PFSK-1 (cell line): ENCODE results near the gene ANXA6.

Source experiments
- FOXP2 ChIP-seq: optimal IDR thresholded peaks from 2 replicates; pipeline ENCODE3; 2011; ENCODE audit warnings: borderline replicate concordance, control low read depth, inconsistent platforms; ENCODE audit not compliant: insufficient read depth; ENCODE audit errors: extremely low read length, extremely low read depth
- POLR2AphosphoS5 ChIP-seq: IDR thresholded peaks from 2 replicates; pipeline ENCODE4 v1.6.1; 2012; ENCODE audit warnings: low read depth, mild to moderate bottlenecking, control low read depth, low read length, moderate library complexity
- REST ChIP-seq, 2 experiments: IDR thresholded peaks; 2 replicates each; pipeline versions ENCODE4 v1.6.1 to v1.8.0; 2011 to 2012; ENCODE audit warnings: low read depth in 2 of 2, low read length in 2 of 2, control low read depth in 1 of 2, inconsistent platforms in 1 of 2, mild to moderate bottlenecking in 1 of 2, moderate library complexity in 1 of 2; ENCODE audit not compliant: insufficient read depth in 1 of 2
- SIN3A ChIP-seq: IDR thresholded peaks from 2 replicates; pipeline ENCODE4 v1.6.1; 2012; ENCODE audit warnings: mild to moderate bottlenecking, low read length, moderate library complexity, borderline replicate concordance; ENCODE audit not compliant: insufficient read depth
- TAF1 ChIP-seq: IDR thresholded peaks from 2 replicates; pipeline ENCODE4 v1.6.1; 2012; ENCODE audit warnings: low read length, control low read depth, borderline replicate concordance; ENCODE audit not compliant: insufficient read depth

ANXA6 gene

GRCh38 chr5:151073280-151073679 lies 84.3 kb downstream of the ANXA6 start:
- TF ChIP-seq REST (IDR thresholded peaks at IDR 0.05; ENCODE audit: insufficient read depth in 1 of 2, low read depth in 2 of 2, low read length in 2 of 2) = no peak
- no peak for TF ChIP-seq TAF1
- no peak for TF ChIP-seq SIN3A
- no peak for TF ChIP-seq POLR2AphosphoS5
- TF ChIP-seq FOXP2 = no peak

DNA sequence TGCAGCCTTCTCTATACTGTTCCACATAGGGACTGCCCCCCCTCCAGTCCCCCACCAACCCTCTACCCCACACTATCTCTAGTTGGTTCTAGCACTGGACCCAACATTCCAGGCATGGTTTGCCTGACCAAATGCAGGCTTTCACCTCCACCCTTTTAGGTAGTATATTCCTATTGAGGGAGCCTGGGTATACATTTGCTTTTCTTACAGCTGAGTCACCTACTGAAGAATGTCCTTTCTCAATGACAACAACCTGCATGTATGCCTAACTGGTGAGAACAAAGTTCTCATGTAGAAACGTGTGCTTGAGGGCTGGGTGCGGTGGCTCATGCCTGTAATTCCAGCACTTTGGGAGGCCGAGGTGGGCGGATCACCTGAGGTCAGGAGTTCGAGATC lies 85.0 kb downstream of the ANXA6 start:
- no peak for TF ChIP-seq TAF1
- no peak for TF ChIP-seq FOXP2
- TF ChIP-seq SIN3A = no peak

- TF ChIP-seq SIN3A (no peak), FOXP2 (no peak), REST (IDR thresholded peaks at IDR 0.05; ENCODE audit: insufficient read depth in 1 of 2, low read depth in 2 of 2, low read length in 2 of 2) (no peak), TAF1 (no peak), POLR2AphosphoS5 (no peak)
Observed at GRCh38 chr5:151071848-151072629, 85.5 kb downstream of the ANXA6 start.

GRCh38 chr5:151071021-151071420 lies 86.6 kb downstream of the ANXA6 start:
- TF ChIP-seq TAF1 = no peak
- no peak for TF ChIP-seq FOXP2
- TF ChIP-seq SIN3A = no peak
- TF ChIP-seq POLR2AphosphoS5 = no peak
- TF ChIP-seq REST (IDR thresholded peaks at IDR 0.05; ENCODE audit: insufficient read depth in 1 of 2, low read depth in 2 of 2, low read length in 2 of 2) = no peak

DNA sequence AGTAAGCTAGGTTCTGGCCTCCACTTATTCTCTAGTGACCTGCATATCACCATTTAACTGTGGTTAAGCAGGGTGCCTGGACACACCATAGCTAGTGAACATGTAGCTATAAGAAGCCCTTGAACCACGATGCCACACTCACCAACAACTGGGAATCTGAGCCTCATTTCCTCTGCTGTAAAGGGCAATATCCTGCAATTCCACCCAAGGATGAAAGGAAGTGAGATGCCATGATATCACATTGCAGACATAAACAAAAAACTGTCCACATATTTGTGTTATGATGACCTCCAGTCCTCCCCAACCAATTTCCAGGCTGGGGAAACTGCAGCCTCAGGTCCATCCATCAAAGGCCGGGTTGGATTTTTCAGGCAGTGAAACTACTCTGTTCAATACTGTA lies 87.1 kb downstream of the ANXA6 start:
- no peak for TF ChIP-seq SIN3A
- TF ChIP-seq POLR2AphosphoS5 = no peak
- TF ChIP-seq FOXP2 = no peak
- TF ChIP-seq REST (IDR thresholded peaks at IDR 0.05; ENCODE audit: insufficient read depth in 1 of 2, low read depth in 2 of 2, low read length in 2 of 2) = no peak
- TF ChIP-seq TAF1 = no peak
